Measurements from ENCODE around the gene ASGR2. TPM values are rescaled to one million over a fixed set of nuclear protein-coding genes. Genes with fewer than 3 reads are reported as not detected.

The ASGR2 gene
- polyA plus RNA-seq, 3 donors from 2014 or later: 0.57 to 3.2 TPM; not detected in 1

DNA sequence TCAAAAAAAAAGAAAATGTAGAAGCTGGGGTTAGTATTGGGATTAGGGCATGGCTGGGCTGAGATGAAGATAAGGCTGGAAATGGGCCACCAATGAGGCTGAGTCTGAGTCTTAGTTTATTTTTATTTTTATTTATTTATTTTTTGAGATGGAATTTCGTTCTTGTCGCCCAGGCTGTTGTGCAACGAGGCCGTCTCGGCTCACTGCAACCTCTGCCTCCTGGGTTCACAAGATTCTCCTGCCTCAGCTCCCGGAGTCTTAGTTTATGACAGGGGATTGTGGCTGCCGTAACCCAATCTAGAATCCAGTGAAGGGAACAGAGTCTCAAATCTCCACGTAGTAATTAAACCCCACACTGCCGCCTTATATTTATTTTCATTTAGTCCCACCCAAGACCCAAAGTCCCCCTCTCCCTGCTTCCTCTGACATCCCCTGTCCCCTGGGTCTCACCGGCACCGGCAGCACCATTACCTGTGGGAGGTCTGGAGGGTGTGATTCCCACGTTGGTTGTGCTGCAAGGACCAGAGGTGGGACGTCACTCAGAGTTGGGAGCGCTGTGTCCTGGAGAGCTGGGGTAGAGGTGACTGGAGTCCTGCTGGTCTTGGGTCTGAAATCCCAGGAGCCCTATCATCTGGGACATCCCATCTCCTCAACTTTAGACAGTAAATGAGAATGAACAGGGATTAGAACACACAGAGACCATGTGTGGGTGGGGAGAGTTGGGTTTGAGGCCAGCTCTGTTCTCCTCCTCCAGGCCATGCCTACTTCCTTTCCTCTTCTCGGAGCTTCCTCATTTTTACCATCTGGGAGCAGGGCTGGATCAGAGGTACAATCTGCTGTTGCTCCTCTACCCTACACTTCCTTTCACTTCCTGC, 34.8 kb downstream of the ASGR2 start, which contains the start of gene CLEC10A:
CLEC10A (minus strand) TSS at position 671 of the 875 bp plus-strand sequence. CDS start 1,439 bp downstream, outside the sequence.
- peaks cover 47 to 54% of the 10 kb centered on the region in 2 donors for H3K4me1 Mint-ChIP-seq
- H3K9me3 Mint-ChIP-seq: no peaks in the 10 kb centered on the region
- no peak for DNase-seq
- peaks cover 3 to 10% (median 5%) of the 10 kb centered on the region in 3 donors for H3K27me3 Mint-ChIP-seq (ENCODE audit: low read depth in 3 of 3)
- H3K27ac Mint-ChIP-seq: peak within 1 kb of the TSS in 3 of 6 donors; percentile 29 to 49 (median 40)
- no peaks in the 10 kb centered on the region for H3K36me3 Mint-ChIP-seq
- peak within 1 kb of the TSS in 4 of 5 donors; percentile 5 to 44 (median 18) for H3K4me3 Mint-ChIP-seq

GRCh38 chr17:7078711-7079110, 35.9 kb downstream of the ASGR2 start:
- Mint-ChIP-seq H3K27ac (peak overlapping the region in 2 of 6 donors; percentile 34 to 40), H3K36me3 (no peaks in the 10 kb centered on the region), H3K4me3 (no peak overlapping the region), H3K9me3 (no peaks in the 10 kb centered on the region), H3K27me3 (ENCODE audit: low read depth in 3 of 3) (peaks cover 1 to 7% (median 2%) of the 10 kb centered on the region in 3 donors), H3K4me1 (peaks cover 37 to 44% of the 10 kb centered on the region in 2 donors)
- DNase-seq: no peak

GRCh38 chr17:7077911-7078546, 36.6 kb downstream of the ASGR2 start:
- Mint-ChIP-seq H3K27ac (peak overlapping the region in 1 of 6 donors; percentile 34), H3K27me3 (ENCODE audit: low read depth in 3 of 3) (peaks cover 0 to 6% (median 1%) of the 10 kb centered on the region in 3 donors), H3K4me1 (peaks cover 32 to 40% of the 10 kb centered on the region in 2 donors), H3K36me3 (no peaks in the 10 kb centered on the region), H3K9me3 (no peaks in the 10 kb centered on the region), H3K4me3 (no peak overlapping the region)
- no peak for DNase-seq

DNA sequence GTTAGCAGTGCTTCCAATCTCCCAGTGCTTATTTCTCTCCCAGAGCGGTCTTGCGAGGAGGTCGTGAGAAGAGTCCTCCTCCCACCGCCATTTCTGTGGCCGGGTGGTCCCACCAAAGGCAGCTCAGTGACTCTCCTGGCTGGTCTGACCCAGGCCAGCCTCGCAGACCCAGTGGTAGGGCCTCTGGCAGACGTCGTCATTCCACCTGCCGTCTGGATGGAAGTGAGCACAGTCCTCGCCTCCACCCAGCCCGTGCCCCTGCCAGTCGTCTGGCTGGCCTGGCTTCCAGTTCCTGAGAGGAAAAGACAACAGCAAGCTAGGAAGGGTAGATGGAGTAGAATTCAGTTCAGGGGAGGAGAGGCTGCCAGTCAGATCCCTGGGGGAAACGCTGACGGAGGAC, 39.7 kb downstream of the ASGR2 start:
- H3K27me3 Mint-ChIP-seq (ENCODE audit: low read depth in 3 of 3): no peaks in the 10 kb centered on the region
- H3K36me3 Mint-ChIP-seq: no peaks in the 10 kb centered on the region
- peaks cover 5 to 12% of the 10 kb centered on the region in 2 donors for H3K4me1 Mint-ChIP-seq
- no peak overlapping the region for H3K27ac Mint-ChIP-seq
- no peaks in the 10 kb centered on the region for H3K9me3 Mint-ChIP-seq
- no peak for DNase-seq
- H3K4me3 Mint-ChIP-seq: no peak overlapping the region

DNA sequence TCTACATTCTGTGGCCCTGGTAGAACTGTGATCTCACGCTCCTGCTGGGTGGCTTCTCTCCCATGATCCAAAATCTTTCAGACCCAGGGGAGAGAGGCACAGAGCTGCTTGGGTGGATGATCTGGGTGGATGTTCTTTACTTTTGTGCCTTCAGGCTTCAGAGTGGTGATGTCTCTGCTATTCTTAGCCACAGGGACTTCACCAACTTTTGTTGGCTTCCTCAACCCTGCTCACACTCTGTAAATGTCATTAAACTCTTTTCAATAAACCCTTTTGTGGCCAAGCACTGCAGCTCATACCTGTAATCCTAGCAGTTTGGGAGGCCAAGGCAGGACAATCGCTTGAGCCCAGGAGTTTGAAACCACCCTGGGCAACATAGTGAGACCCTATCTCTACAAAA, 42.2 kb downstream of the ASGR2 start:
- peaks cover 0 to 5% of the 10 kb centered on the region in 2 donors for H3K4me1 Mint-ChIP-seq
- H3K27me3 Mint-ChIP-seq (ENCODE audit: low read depth in 3 of 3): peaks cover 0 to 3% (median 0%) of the 10 kb centered on the region in 3 donors
- H3K36me3 Mint-ChIP-seq: peaks cover 4 to 12% (median 11%) of the 10 kb centered on the region in 3 donors
- DNase-seq: no peak
- H3K27ac Mint-ChIP-seq: peak overlapping the region in 1 of 6 donors; percentile 37
- H3K9me3 Mint-ChIP-seq: peaks cover 4 to 18% (median 10%) of the 10 kb centered on the region in 6 donors
- no peak overlapping the region for H3K4me3 Mint-ChIP-seq

DNA sequence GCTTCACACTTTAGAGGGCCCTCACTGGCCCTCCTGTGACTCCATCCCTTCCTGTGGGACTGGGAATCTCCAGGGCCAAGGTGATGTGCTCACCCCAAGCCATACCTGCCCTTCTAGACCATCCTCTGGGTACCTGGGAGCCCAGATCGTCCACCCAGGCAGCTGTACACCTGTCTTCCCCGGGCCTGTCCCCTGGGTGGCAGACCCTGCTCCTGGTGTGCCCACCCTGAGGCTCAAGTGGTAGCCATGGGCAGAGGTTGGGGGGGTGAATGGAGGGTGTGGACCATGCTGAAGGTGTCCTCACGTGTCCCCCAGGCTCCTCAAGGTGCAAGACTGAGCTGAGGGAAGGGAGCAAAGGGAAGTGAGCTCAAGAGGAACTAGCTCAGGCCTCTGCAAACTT, 43.9 kb downstream of the ASGR2 start:
- peaks cover 0 to 4% (median 3%) of the 10 kb centered on the region in 3 donors for H3K27me3 Mint-ChIP-seq (ENCODE audit: low read depth in 3 of 3)
- peaks cover 6 to 18% (median 10%) of the 10 kb centered on the region in 6 donors for H3K9me3 Mint-ChIP-seq
- no peak for DNase-seq
- peaks cover 4 to 12% (median 11%) of the 10 kb centered on the region in 3 donors for H3K36me3 Mint-ChIP-seq
- no peak overlapping the region for H3K27ac Mint-ChIP-seq
- peaks cover 0 to 5% of the 10 kb centered on the region in 2 donors for H3K4me1 Mint-ChIP-seq
- H3K4me3 Mint-ChIP-seq: no peak overlapping the region

GRCh38 chr17:7068268-7068667, 46.4 kb downstream of the ASGR2 start:
- Mint-ChIP-seq H3K27me3 (ENCODE audit: low read depth in 3 of 3) (peaks cover 1 to 8% (median 5%) of the 10 kb centered on the region in 3 donors), H3K36me3 (peaks cover 4 to 14% (median 11%) of the 10 kb centered on the region in 3 donors), H3K27ac (no peak overlapping the region), H3K4me1 (peaks cover 0 to 5% of the 10 kb centered on the region in 2 donors), H3K9me3 (peaks cover 6 to 18% (median 10%) of the 10 kb centered on the region in 6 donors), H3K4me3 (no peak overlapping the region)
- DNase-seq: no peak

DNA sequence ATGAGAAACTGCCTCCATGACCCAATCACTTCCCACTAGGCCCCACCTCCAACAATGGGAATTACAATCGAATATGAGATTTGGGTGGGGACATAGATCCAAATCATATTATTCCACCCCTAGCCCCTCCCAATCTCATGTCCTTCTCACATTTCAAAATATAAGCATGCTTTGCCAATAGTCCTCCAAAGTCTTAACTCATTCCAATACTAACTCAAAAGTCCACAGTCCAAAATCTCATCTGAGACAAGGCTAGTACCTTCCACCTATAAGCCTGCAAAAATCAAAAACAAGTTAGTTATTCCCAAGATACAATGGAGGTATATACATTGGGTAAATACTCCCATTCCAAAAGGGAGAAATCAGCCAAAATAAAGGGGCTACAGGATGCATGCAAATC, 47.4 kb downstream of the ASGR2 start:
- Mint-ChIP-seq H3K36me3 (peaks cover 4 to 14% (median 11%) of the 10 kb centered on the region in 3 donors), H3K27me3 (ENCODE audit: low read depth in 3 of 3) (peaks cover 4 to 9% (median 8%) of the 10 kb centered on the region in 3 donors), H3K4me1 (no peaks in the 10 kb centered on the region), H3K4me3 (no peak overlapping the region), H3K27ac (peak overlapping the region in 1 of 6 donors; percentile 10), H3K9me3 (peaks cover 6 to 18% (median 10%) of the 10 kb centered on the region in 6 donors)
- DNase-seq: no peak

GRCh38 chr17:7064261-7064660, 50.4 kb downstream of the ASGR2 start:
- peak overlapping the region in 1 of 6 donors; percentile 36 for H3K27ac Mint-ChIP-seq
- no peak for DNase-seq
- peaks cover 4 to 14% (median 11%) of the 10 kb centered on the region in 3 donors for H3K36me3 Mint-ChIP-seq
- H3K27me3 Mint-ChIP-seq (ENCODE audit: low read depth in 3 of 3): peaks cover 6 to 9% (median 8%) of the 10 kb centered on the region in 3 donors
- H3K4me1 Mint-ChIP-seq: no peaks in the 10 kb centered on the region
- no peak overlapping the region for H3K4me3 Mint-ChIP-seq
- peaks cover 6 to 16% (median 10%) of the 10 kb centered on the region in 6 donors for H3K9me3 Mint-ChIP-seq

GRCh38 chr17:7063518-7064094, 51.0 kb downstream of the ASGR2 start:
- H3K4me1 Mint-ChIP-seq: no peaks in the 10 kb centered on the region
- no peak for DNase-seq
- peaks cover 5 to 11% (median 6%) of the 10 kb centered on the region in 3 donors for H3K27me3 Mint-ChIP-seq (ENCODE audit: low read depth in 3 of 3)
- H3K27ac Mint-ChIP-seq: peak overlapping the region in 2 of 6 donors; percentile 36 to 40
- peaks cover 4 to 8% (median 6%) of the 10 kb centered on the region in 3 donors for H3K36me3 Mint-ChIP-seq
- H3K4me3 Mint-ChIP-seq: no peak overlapping the region
- H3K9me3 Mint-ChIP-seq: peaks cover 4 to 9% (median 6%) of the 10 kb centered on the region in 6 donors

DNA sequence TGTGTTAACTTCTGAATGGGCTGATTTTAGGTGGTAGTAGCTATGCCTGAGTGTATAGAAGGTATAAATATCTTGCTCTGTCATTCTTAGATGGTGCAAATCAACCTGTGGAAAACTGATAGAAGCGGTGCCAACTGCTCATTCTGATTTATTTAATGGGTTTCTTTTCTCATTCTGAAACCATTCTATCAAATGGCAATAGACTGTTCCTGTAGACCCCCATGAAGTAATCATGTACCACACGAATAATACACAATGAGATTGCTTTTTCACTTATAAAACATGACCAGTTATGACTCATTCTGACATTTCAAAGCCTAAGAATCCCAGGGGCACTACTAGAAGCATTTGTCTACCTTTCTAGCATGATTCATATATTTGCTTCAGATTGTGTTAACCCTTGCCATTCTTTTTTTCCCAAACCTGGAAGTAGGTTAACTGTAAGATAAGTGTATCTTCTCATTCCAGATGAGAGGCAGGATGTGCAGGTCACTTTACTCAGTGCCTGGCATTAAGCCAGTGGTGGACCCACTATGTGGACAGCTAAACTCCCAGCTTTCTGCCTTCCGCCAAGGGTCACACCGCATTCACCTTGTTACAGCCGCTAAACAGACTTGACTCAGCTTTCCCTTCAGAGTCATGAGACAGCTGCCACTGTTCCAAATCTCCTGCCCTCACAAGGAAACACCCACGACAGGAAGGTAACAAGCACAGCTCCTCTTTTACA, 54.3 kb downstream of the ASGR2 start:
- Mint-ChIP-seq H3K4me3 (no peak overlapping the region), H3K27me3 (ENCODE audit: low read depth in 3 of 3) (peaks cover 3 to 13% (median 5%) of the 10 kb centered on the region in 3 donors), H3K36me3 (peaks cover 0 to 3% (median 0%) of the 10 kb centered on the region in 3 donors), H3K4me1 (no peaks in the 10 kb centered on the region), H3K27ac (no peak overlapping the region), H3K9me3 (no peaks in the 10 kb centered on the region)
- no peak for DNase-seq

GRCh38 chr17:7058831-7059447, 55.7 kb downstream of the ASGR2 start:
- Mint-ChIP-seq H3K27ac (no peak overlapping the region), H3K9me3 (no peaks in the 10 kb centered on the region), H3K4me3 (no peak overlapping the region), H3K27me3 (ENCODE audit: low read depth in 3 of 3) (peaks cover 1 to 12% (median 6%) of the 10 kb centered on the region in 3 donors), H3K4me1 (no peaks in the 10 kb centered on the region), H3K36me3 (peaks cover 0 to 3% (median 0%) of the 10 kb centered on the region in 3 donors)
- DNase-seq: no peak

Measured in immature natural killer cell (primary cell).